ENCODE measurements around the gene CAV3.

The CAV3 gene

DNA sequence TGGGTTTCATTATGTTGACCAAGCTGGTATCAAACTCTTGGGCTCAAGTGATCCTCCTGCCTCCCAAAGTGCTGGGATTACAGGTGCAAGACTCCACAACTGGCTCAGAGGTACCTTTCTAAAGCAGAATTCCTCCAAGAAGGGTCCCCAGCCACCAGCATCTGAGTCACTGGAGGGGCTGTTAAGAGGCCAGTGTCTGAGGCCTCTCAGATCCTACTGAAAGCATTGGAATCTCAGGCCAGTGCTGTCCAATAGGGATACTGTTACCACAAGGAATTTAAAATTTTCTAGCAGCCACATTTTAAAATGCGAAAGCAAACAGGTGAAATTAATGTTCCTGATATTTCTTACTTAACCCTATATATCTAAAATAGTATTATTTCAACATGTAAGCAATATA lies 1.3 kb downstream of the CAV3 start:
- no peak for DNase-seq (ENCODE audit: low read depth, low spot score)

DNA sequence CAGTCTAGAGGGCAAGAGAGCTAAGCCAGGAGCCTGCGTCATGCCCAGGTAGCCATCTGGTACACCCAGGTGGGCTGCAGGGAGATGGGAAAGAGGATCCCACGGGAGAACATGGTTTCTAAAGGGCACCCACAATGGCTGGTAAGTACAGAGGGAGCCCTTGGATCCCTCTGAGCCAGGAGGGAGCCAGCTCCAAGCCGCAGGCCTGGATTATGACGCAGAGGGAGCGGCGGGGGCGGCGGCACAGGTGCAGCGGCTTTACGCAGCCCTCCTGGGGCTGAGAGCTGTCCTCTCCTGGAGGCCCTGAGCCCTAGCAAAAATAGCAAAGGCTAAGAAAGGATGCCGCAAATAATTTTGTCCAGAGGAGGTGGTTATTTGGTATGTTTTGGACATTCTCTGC lies 2.8 kb downstream of the CAV3 start:
- no peak for DNase-seq (ENCODE audit: low read depth, low spot score)

DNA sequence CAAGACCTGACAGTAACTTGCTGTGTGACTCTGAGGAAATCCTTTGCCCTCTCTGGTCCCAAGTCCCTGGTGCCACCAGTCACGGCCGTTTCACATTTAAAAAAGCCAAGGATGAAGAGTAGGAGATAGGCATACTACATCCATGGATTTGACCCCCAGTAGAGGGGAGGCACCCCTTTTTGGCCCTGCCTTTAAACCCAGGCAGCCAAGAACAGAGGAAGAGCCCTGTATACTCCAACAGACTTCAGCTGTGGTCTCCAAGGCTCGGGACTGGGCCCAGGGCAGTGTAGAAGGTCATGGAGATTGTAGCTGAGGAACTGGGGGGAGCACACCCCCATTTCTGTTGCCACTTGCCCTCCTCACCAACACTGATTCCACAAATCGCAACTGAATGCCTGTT lies 3.7 kb downstream of the CAV3 start:
- no peak for DNase-seq (ENCODE audit: low read depth, low spot score)

DNA sequence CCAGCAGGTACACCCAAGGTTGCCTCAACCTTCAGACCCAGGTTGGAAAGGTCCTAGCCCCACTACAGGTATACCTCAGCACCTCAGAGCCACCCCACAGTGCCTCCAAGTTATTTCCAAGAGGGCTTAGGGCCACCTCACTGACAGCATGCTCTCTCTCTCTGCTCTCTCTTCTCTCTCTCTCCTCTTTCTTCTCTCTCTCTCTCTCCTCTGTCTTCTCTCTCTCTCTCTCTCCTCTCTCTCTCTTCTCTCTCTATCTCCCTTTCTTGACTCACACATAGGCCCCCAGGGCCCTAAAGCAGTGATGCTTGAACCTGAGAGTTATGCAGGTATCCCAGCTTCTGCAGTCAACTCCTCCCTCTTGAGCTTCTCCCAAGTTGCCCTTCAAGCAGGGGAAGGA lies 4.2 kb downstream of the CAV3 start:
- no peak for DNase-seq (ENCODE audit: low read depth, low spot score)

DNA sequence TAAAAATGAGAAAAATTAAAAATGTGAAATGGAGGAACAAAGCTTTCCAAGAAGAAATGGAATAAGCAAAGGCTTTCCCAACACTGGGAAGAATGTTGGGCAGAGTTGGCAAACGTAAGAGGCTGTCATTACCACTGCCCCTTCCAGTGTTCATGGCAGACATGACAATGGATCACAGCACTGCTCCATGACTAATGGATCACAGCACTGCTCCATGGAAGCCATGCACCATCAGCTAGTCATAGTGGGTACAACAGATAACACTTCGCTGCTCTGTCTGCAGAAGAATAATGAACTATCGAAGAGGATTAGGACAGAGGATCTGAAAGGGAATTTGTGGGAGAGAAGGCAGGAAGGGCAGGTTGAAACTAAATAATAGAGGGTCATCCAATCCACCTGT lies 5.0 kb downstream of the CAV3 start:
- no peak for DNase-seq (ENCODE audit: low read depth, low spot score)

DNA sequence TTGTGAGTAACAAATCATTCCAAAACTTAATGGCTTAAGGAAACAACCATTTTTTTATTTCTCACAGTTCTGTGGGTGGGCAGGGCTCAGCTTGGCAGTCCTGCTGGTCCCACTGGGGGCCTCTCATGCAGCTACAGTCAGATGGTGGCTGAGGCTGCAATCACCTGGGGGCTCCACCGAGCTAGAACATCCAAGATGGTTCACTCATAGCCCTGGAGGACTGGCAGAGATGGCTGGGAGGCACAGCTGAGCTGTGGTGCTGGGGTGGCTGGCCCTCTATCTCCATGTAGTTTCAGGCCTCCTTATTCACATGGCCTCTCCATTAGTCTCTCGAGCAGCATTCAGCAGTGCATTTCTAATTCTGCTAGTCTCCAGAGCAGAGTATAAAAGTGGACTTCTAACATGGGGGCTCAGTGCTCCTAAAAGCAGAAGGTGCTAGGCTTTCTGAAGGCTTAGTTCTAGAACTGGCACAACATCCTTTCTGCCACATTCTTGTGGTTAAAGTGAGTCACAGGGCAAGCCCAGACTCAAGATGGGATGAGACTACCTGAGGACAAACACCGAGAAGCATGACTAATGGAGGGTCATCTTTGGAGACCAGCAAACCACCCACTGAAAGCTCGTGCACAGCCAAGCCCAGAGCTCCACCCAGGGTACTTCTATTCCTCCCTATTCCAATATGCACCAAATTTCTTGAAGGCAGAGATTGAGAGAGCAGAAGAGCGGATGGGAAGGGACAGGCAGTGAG lies 6.3 kb downstream of the CAV3 start:
- DNase-seq (ENCODE audit: low read depth, low spot score): no peak

DNA sequence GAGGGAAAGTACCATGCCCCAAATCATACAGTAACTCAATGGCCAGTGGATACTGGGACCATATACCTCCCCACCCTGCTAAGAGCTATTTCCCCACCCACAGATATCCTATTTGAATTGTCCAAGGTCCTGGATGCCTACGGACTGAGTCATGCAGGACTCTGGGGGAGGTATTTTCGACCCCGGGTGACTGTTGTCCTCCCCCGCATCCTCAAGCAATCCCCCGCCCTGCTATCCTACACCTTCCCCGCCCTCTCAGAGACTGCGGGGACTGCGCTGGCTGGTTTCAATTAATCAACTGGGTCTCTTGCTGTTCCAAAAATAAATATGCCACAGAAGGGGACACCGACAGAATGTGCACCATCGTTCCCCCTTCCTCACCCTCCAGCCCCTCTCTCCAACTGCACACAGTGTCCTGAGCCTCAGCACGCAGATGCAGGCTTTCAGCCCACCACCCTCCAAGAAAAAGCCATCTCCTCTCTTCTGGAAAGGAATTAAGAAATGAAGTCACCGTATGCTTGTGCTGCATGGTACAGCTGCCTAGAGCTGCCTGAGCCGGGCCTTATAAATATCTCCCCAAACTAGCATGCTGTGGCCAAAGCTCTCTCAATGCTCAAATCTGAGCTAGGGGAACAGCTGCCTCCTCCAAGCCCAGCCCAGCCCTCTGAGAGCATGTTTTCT lies 8.1 kb downstream of the CAV3 start:
- peak; percentile 76 for DNase-seq (ENCODE audit: low read depth, low spot score)

DNA sequence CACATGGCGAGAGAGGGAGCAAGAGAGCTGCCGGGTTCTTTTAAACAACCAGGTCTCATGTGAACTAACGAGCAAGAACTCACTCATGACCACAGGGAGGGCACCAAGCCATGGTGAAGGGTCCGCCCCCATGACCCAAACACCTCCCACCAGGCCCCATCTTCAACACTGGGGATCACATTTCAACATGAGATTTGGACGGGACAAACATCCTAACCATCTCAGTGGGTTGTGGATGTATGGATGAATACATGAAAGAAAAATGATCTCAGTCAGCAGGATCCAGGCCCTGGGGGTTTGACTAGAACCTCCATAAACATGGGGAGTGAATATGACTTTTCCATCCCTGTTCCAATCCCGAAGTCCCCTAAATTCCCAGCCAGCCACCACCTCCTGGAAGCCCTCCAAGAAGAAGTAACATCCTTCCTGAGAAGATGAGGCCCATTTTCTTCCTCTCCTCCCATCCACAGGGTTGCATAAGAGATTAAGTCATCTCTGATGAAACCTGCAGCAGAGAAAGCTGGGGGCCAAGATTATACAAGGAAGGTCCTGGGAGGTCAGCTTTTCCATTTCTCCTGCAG lies 9.5 kb downstream of the CAV3 start:
- DNase-seq (ENCODE audit: low read depth, low spot score): no peak

DNA sequence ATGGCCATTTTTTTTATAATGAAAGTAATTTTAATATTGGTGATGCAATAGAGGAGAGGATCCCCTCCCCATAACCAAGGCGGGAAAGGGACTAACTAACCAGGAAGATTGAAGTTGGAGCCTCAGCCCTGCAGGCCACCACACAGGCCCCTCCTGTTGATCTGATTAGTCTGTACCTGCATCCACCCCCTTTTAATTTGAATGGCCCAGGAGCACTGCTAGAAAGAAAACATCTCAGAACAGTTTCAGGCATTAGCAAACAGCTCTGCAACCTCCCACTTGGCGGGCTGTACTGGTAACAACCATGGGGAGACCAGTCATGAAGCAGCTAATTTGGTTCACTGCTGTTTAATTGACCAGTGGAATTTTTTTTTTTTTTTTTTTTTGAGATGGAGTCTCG lies 10.3 kb downstream of the CAV3 start:
- DNase-seq (ENCODE audit: low read depth, low spot score): no peak

DNA sequence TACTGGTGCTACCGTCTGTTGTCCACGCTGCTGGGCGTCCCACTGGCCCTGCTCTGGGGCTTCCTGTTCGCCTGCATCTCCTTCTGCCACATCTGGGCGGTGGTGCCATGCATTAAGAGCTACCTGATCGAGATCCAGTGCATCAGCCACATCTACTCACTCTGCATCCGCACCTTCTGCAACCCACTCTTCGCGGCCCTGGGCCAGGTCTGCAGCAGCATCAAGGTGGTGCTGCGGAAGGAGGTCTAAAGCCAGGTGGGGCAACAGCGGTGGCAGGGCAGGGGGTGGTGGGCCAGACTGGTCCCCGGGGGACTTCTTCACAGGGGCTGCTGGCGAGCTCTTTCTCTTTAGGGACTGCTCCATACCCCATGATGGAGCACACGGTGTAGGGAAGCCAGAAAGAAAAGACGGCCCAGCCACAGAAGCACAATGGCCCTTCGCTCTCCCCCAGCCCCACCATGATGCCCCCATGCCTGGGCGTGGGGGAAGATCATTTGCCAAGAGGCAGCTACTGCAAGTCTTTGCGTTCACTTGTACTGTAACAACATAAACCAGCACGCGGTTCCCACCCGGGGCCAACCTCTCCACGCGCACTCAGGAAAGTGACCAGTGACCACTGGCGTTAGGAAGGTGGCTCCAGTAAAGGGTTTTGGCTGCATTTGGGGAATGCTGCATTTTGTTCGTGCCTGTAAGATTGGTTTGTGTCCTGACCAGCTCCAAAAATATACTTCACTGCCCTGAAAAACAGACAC lies 12.2 kb downstream of the CAV3 start:
- DNase-seq (ENCODE audit: low read depth, low spot score): no peak

DNA sequence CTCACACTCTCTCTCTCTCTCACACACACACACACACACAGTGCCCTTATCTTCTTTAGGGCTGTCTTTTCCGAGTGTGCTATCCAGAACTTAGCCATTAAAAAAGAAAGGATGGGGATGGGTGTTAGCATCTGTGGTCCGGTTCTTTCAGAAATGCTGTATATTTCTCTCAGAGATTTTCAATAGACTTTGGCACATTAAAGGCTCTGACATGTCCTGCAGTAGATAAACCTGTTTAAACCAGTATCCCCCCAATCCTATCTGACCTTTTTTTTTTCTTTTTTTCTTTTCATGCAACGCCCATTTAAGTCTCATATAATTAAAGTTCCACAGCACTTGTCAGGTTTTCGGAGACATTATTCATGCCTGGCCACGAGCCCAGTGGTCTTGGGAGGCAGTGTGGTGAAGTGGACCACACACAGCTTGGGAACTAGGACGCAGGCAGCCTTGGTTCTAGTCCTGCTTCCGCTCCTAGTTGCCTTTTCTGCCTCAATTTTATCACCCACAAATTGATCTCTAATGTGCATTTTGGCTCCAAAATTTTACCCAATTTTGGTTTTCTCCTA lies 13.3 kb downstream of the CAV3 start:
- DNase-seq (ENCODE audit: low read depth, low spot score): no peak

DNA sequence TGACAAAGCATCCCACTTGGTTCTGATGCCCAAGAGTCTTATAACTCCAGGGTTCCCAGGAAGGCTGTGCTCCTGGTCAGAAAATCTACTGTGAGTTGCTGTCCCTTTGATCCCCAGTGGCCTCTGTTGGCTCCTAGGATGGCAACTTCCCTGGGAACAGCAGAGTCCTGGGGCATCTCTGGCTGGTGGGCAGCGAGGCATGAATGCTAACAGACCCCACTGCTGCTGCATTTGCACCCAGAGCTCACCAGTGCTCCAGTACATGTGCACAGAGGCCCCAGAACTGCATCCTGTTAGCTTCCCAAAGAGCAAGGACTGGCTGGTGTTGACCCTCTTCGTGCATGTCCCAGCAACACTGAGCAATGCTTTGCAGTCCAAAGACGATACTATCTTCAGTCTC lies 15.7 kb downstream of the CAV3 start:
- no peak for DNase-seq (ENCODE audit: low read depth, low spot score)

DNA sequence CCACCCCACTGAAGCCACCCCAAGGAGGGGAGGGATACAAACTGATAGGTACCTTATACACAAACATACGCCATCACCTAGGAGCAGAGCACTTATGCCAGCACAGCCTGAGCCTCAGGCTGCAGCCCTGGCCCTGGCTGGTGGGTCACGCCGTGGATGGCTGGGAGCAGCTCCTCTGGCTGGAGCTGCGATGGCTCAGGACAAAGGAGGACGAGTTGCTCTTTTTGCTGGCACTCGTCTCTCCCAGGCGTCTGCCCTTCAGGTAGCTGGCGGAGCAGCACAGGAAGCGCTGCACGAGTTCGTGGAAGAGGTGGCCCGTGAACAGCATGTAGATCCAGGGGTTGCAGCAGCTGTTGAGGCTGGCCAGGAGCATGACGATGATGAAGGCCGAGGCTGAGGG lies 19.2 kb downstream of the CAV3 start:
- DNase-seq (ENCODE audit: low read depth, low spot score): no peak

DNA sequence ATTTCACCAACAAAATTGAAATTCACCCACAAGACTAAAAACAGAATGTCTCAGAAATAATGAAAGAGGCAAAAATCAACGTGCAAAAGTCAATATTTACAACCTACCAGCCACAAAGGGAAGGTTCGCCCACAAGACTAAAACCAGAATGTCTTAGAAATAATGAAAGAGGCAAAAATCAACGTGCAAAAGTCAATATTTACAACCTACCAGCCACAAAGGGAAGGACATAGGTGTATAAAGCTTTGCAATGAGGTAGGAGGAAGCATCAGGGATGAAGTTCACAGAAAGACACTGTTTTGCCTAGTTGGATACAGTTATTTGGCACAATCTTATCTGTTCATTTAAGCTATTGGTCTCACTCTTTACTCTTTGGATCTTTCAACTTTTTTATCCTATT lies 21.5 kb downstream of the CAV3 start:
- no peak for DNase-seq (ENCODE audit: low read depth, low spot score)

DNA sequence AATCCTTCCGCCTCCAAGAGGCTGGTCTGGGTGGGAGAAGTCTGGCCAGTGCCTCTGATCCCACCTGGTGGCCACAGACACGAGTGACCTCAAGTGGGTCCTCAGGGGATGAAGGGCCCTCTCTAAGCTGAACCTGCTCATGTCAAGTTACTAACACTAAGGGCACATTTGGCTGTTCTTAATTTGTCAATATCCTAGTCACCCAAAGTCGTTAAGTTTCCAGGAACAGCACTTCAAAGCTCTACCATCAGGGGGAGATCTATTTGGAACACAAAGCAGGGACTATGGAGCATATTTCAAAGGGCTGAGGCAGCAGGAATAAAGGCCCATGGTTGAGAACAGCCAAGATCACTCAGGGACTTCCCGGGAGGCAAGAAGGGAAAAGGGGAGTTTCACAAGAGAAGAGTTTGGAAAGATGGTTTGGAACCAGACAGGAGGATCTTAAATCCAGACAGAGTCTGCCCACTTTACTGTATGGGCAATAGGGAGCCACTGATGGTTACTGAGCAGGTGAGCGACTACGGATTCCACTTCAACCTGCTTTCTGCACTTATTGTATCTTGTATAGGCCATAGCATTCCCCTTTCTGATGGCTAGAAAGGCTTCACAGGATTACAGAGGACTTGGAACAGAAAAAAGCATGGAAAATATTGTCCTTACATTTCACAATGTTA lies 22.1 kb downstream of the CAV3 start:
- DNase-seq (ENCODE audit: low read depth, low spot score): no peak

DNA sequence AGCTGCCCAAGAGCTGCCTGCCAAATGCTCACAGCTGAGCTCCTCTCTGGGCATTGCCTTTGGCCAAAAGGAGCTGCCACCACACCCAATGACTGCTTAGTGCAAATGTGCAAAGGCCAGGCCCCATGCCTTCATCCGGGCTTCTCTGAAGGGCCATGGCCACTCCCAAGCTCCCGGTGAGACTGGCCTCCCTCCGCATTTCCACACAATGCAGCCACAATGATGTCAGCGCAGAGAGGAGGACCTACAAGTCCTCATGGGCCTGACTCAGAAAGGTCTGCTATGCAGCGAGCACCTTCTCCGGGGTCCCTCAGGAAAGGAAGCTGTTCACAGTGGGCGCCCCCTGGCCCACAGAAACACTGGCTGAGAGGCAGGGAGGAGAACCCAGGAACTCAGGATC lies 23.1 kb downstream of the CAV3 start:
- no peak for DNase-seq (ENCODE audit: low read depth, low spot score)

DNA sequence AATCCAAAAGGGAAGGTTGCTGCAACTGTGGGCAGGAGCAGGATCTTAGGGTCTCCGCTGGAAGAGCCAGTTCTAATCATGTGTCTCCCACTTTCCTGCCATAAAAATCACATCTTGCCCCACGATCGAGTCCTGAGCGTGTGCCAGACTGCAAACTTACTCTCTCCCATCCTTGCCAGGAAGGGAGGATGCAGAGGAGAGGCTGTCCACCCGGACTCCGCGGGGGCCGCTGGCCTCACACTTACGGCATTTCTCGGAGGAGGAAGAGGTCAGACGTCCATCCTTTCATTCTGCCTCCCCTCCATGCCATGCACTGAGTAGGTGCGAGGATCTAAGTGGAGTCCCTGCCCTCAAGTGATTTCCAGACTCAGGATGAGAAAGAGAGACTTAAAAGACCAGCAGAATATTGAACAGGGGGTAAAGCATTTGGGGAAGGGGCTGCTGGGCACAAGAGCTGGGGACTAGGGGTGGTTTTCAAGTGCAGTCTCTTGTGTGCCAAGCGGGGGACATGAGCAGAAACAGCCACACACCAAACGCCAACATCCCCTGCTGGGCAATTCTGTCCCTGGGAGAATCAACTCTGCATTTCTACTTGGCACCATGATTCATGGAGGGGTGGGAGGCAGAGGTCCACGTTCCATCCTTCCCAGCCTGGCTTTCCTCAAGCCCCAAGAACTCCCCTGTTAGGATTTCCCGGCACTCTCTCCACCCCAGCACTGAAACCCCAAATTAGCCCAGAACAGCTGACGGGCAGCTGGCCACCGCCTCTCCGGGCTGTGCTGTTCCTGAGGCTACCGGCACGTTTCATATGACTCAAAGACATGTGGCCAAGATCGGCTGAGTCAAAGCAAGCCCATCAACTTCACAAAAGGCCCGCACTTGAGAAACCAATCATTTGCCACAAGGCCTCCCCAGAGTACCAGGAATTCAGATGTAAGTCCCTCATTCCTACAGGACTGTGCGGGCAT lies 24.2 kb downstream of the CAV3 start:
- DNase-seq (ENCODE audit: low read depth, low spot score): no peak

DNA sequence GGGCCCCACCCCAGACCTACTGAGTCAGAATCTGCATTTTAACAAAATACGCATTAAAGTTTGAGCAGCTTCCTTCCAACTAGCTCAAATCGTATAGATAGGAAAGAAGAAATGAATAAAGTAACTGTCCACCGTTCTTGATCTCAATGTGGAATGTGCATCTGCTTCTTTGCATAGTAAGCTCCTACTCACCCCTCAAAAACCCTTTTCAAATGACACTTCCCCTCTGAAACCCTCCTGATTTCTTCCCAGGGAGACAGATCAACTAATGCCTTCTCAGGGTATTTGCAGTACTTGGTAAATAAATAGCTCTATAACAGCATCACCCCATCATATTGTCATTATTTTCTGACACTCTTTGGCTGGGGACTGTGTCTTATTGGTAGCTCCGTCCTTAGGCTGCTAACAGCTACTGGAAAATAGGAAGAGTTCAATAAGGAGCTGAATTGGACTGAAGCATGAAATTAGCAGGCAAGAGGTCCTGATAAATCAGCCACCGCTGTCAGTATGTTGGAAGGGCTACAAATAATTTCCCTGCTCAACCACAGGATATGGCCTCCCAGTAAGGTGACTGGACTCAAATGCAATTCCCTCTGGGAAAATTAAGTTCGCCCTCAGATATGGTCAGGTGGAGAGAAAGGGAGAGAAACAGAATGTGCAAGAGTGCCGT lies 25.6 kb downstream of the CAV3 start:
- no peak for DNase-seq (ENCODE audit: low read depth, low spot score)

DNA sequence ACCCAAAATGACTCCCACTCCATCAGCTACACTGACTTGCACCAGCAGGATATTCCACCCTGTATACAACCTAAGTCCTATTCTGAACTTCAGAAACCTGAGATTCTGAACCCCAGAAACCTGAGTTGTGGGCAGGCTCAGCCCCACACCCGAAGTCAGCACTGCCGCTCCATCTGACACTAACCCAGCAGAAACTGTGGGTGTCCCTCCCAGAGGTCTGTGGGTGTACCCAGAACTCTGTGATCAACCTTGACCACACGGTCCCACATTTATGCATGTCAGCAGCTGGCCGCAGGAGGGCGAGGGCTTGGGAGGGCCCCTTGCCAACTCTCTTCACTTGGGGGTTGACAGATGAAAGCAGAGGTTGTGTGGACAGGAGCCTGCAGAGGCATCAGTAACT lies 26.5 kb downstream of the CAV3 start:
- DNase-seq (ENCODE audit: low read depth, low spot score): no peak

DNA sequence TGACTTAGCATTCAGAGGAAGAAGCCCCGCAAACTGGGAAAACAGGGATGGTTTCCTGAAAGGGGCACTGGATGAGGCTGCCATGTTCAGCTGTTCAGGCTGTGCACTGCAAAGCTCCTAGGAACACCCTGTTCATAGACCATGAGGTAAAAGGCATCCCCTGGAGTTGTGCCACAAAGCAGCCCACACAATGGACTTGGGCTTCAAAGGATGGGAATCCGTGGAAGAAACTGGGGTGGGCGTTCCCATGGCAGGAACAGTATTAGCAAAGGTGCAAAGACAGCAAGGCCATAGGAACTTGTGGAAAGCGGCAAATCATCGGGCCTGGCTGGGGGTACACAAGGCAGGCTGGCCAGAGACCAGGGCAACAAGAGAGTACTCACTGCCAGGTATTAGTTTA lies 26.9 kb downstream of the CAV3 start:
- no peak for DNase-seq (ENCODE audit: low read depth, low spot score)
